ENCODE measurements around the gene PSMD2.
A peak's percentile ranks its signal among the peaks of the same experiment; 100 is the strongest.
"Not testable (repeated sequence)": the region's sequence is repeated elsewhere in the genome, so short reads cannot be mapped to it uniquely, and the experiment has no call there.

Gene PSMD2

DNA sequence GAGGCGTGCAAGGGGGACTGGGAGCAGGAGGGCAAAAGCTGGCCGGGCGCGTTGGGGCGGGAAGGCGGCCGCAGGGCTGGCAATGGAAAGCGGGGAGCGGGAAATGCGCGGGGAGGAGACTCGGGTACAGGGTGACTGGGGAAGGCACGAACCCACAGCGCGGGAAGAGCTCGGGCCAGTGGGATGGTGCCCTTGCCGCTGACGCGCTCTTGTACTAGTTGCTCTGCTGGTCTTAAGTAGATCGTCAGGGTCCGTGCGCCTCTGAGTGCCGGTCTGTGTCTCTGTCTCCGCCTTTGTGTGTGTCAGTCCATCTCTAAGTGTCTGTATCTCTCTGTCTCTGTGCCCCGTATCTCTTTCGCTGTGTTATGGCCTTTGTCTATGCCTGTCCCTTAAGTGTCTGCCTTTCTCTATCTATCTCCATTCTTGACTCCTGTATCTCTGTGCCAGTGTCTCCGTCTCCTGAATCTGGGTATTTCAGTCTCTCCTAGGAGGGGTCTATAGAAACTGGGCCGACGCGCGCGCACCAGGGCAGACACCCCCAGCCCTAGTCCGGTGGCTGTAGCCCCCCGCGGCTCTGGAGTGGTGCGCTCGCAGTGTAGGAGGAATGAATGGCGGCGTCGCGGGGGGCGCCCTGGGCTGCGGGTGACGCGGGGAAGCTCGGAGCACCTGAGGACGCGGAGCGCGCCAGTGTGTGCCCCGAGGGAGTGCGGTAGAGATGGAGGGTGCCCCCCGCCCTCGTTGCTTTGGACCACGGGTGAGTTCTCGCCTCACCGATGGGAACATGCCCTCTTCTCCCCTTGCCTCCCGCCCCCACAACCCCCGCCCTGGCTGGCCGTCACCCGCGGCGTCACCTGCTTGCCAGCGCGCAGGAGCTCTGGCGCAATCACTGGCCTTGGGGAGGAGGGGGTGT lies 36.9 kb upstream of the PSMD2 start:
- TF ChIP-seq POLR2A (IDR thresholded peaks at IDR 0.05; ENCODE audit: low read length) (no peak), GATA1 (IDR thresholded peaks at IDR 0.05; ENCODE audit: low read depth, low read length) (no peak)
- peak; percentile 27 to 33 for DNase-seq

DNA sequence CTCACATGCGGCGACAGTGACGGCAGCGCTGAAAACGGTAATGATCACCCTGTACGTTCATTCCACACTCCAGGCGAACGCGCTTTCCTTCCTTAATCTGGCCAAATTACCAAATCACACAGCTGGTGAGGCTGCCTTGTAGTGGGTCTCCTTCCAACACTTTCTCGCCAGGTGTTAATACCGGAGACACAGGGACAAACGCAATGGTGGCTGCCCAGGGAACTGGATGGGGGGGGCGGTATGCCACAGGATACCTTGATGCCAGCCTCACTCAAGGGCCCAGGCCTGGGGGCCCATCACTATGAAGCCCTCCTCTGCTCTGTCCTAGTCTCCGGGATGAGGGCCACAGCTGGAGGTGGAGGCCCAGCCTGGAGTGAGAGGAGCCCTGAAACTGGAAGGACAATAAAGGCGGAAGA lies 36.3 kb upstream of the PSMD2 start:
- TF ChIP-seq GATA1 (IDR thresholded peaks at IDR 0.05; ENCODE audit: low read depth, low read length) (no peak), POLR2A (IDR thresholded peaks at IDR 0.05; ENCODE audit: low read length) (no peak)
- no peak for DNase-seq

DNA sequence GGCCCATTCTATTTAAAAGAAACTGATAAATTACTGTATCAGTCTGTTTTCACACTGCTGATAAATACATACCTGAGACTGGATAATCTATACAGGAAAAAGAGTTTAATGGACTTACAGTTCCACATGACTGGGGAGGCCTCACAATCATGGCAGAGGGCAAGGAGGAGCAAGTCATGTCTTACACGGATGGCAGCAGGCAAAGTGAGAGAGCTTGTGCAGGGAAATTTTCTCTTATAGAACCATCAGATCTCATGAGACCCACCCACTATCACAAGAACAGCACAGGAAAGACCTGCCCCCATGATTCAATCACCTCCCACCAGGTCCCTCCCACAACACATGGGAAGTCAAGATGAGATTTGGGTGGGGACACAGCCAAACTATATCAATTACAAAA lies 31.8 kb upstream of the PSMD2 start:
- not testable (repeated sequence) for DNase-seq

DNA sequence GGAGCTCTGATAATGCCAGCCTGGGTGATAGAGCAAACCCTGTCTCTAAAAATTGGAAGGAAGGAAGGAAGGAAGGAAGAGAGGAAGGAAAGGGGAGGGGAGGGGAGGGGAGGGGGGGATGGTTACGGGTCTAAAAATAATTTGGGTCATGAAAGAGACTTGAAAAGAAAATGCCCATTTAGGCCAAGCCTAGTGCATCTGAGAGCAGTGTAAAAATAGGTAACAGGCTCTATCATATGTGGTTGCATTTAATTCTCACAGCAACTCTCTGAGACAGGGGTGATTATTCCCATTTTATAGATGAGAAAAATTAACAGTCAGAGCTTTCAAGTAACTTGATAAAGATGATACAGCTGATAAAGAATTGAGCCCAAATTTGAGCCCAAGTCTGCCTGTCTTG lies 26.8 kb upstream of the PSMD2 start:
- TF ChIP-seq POLR2A (IDR thresholded peaks at IDR 0.05; ENCODE audit: low read length): no peak
- no peak for TF ChIP-seq GATA1 (IDR thresholded peaks at IDR 0.05; ENCODE audit: low read depth, low read length)
- no peak for DNase-seq

DNA sequence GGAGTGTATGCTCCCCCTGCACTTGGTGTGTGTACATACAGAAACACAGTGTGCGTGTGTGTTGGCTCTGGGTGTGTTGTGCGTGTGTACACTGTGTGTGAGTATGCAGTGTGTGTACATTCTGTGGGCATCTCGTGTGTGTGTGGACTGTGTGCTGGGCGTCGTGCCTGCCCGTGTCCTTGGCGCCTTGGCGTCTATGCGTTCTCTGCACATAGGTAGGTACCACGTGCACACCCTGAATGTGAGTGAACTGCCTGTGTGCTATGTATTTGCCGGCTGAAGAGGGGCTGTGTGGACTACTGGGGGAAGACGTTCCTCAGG lies 23.7 kb upstream of the PSMD2 start:
- no peak for DNase-seq
- TF ChIP-seq POLR2A (IDR thresholded peaks at IDR 0.05; ENCODE audit: low read length): no peak
- TF ChIP-seq GATA1 (IDR thresholded peaks at IDR 0.05; ENCODE audit: low read depth, low read length): no peak

DNA sequence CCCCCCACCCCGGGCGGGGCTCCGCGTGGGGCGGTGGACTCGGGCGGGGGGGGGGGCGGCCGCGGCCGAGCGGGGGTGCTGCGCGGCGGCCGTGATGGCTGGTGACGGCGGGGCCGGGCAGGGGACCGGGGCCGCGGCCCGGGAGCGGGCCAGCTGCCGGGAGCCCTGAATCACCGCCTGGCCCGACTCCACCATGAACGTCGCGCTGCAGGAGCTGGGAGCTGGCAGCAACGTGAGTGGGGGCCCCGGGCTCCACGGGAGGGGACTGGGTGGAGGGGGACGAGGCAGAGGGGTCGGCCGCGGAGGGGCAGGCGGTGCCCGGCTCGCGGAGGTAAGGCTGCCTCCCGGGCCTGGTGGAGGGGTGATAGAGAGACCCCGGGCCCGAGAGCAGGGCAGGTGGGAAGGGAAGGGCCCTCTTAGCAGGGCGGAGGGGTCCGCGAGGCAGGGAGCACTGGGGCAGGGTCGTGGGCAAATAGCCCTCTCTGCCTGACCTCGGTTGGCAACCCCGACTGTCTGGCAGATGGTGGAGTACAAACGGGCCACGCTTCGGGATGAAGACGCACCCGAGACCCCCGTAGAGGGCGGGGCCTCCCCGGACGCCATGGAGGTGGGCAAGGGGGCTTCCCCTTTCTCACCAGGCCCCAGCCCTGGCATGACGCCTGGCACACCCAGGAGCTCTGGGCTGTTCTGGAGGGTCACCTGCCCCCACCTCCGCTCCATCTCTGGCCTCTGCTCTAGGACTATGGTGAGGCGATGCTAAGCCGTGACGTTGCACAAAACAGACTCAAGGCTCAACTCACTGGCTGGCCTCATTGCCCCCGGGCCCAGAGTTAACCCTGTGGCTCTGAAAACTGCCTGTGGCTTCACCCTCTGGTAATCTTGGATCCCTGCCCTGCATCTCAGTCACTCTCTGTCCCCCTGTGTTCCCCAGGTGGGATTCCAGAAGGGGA lies 22.8 kb upstream of the PSMD2 start, which contains the start of gene ECE2:
Gene ECE2, plus strand, starts transcription at position 62 of the 950 bp plus-strand sequence. Its CDS starts 132 bp downstream, at position 194.
- TF ChIP-seq POLR2A (IDR thresholded peaks at IDR 0.05; ENCODE audit: low read length) (no peak), GATA1 (IDR thresholded peaks at IDR 0.05; ENCODE audit: low read depth, low read length) (no peak)
- DNase-seq: no peak

DNA sequence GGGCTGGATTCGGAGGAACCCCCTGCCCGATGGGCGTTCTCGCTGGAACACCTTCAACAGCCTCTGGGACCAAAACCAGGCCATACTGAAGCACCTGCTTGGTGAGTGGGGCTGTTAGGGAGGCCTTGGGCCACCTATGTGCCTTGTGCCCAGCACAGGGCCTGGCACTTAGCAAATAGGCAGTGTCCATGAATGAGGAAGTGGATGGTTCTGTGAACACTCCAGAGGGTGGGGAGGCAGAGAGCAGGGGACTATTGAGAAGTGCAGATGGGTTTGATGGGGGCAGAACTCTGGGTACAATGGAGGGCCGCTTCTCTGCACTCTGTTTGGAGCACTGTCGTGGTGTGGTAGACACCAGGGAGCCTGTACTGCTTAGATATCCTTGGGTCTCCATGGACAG lies 21.7 kb upstream of the PSMD2 start:
- TF ChIP-seq POLR2A (IDR thresholded peaks at IDR 0.05; ENCODE audit: low read length) (no peak), GATA1 (IDR thresholded peaks at IDR 0.05; ENCODE audit: low read depth, low read length) (no peak)
- no peak for DNase-seq

DNA sequence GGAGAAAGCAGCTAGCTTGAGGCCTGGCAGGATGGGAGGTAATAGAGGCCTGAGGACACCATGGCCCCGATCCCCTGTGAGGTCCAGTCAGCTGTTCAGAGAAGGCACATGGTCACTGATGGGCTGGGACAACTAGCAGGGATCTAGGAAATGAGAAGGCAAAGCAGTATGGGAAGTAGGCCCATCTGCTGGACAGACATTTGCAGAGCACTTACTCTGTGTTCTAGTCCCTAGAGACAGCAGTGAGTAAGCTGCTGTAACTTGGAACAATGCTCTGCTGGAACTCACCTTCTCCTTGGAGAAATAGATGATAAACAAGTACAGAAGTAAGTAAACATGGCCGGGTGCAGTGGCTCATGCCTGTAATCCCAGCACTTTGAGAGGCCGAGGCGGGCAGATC lies 16.1 kb upstream of the PSMD2 start:
- TF ChIP-seq GATA1 (IDR thresholded peaks at IDR 0.05; ENCODE audit: low read depth, low read length): no peak
- no peak for TF ChIP-seq POLR2A (IDR thresholded peaks at IDR 0.05; ENCODE audit: low read length)
- no peak for DNase-seq

DNA sequence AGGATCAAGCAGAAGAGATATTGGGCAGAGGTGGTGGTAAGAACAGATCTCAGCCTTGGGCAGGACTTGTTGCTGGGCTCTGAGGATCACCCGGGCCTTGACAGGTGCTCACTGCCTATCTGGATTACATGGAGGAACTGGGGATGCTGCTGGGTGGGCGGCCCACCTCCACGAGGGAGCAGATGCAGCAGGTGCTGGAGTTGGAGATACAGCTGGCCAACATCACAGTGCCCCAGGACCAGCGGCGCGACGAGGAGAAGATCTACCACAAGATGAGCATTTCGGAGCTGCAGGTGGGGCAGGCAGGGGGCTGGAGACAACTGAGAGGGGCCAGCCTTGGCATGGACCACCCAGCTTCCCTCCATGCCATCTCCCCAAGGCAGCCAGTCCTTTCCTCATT lies 15.4 kb upstream of the PSMD2 start:
- TF ChIP-seq GATA1 (IDR thresholded peaks at IDR 0.05; ENCODE audit: low read depth, low read length) (no peak), POLR2A (IDR thresholded peaks at IDR 0.05; ENCODE audit: low read length) (no peak)
- DNase-seq: no peak

DNA sequence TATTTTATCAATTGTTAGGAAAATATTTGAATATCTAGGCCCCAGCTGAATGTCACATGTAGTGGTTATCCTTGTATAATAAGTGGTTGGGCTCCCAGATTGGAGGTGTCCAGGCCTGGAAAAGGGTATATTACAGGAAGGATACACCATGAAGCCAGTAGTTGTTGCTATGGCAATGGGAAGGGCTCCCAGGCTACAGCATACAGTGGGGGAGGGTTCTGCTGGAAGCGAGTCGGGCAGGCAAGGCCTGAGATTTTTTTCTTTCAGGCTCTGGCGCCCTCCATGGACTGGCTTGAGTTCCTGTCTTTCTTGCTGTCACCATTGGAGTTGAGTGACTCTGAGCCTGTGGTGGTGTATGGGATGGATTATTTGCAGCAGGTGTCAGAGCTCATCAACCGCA lies 14.3 kb upstream of the PSMD2 start:
- DNase-seq: peak; percentile 30 to 38
- no peak for TF ChIP-seq POLR2A (IDR thresholded peaks at IDR 0.05; ENCODE audit: low read length)
- no peak for TF ChIP-seq GATA1 (IDR thresholded peaks at IDR 0.05; ENCODE audit: low read depth, low read length)

DNA sequence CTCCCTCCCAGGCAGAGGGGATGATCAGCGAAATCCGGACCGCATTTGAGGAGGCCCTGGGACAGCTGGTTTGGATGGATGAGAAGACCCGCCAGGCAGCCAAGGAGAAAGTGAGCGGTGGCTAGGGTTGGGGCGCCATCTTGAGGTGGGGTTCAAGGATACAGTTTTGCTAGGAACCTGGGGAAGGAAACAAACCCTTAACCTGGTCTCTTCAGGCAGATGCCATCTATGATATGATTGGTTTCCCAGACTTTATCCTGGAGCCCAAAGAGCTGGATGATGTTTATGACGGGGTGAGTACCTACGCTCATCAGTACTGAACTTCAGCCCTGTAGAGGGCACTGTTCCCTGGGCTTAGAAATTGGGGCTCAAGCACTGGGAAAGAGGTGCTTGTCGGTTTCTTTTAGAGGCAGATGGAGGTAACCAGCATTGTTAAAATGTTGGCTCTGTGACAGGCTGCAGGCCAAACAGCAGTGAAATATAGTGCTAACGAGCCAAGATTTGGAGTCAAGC lies 9.6 kb upstream of the PSMD2 start:
- TF ChIP-seq POLR2A (IDR thresholded peaks at IDR 0.05; ENCODE audit: low read length) (no peak), GATA1 (IDR thresholded peaks at IDR 0.05; ENCODE audit: low read depth, low read length) (no peak)
- DNase-seq: peak; percentile 58 to 79

DNA sequence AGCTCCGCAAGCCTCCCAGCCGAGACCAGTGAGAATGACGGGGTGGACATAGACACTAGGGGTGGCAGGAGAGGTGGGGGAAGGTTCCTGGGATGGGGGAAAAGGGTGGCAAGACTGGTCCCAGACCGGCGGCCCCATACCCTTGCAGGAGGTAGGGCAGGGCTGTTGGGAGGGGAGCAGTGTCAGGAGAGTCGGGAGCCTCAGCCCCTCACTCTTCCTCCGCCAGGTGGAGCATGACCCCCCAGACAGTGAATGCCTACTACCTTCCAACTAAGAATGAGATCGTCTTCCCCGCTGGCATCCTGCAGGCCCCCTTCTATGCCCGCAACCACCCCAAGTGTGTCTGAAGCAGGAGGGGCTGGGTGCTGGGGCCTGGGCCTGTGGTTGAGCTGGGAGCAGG lies 8.7 kb upstream of the PSMD2 start:
- TF ChIP-seq GATA1 (IDR thresholded peaks at IDR 0.05; ENCODE audit: low read depth, low read length): no peak
- TF ChIP-seq POLR2A (IDR thresholded peaks at IDR 0.05; ENCODE audit: low read length): no peak
- DNase-seq: no peak

DNA sequence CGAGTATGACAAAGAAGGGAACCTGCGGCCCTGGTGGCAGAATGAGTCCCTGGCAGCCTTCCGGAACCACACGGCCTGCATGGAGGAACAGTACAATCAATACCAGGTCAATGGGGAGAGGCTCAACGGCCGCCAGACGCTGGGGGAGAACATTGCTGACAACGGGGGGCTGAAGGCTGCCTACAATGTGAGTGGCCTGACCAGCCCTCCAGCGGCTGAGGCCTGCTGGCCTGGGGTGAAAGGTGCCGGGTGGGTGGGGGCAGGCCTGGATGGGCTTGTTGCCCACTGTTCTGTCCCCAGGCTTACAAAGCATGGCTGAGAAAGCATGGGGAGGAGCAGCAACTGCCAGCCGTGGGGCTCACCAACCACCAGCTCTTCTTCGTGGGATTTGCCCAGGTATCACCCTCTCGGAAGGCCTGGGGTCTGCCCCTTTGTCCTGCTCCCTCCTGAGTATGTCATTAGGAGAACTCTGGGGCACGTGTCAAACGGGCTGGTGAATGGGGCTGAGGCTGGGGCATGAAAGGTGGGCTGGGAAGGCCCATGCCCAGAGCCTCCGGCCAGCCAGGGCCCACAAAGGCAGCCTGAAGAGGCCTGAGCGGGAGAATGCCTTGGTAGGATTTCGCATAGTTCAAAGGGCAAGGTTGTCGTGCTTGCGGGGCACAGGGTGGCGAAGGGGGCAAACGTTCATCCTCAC lies 7.8 kb upstream of the PSMD2 start:
- DNase-seq: no peak
- TF ChIP-seq GATA1 (IDR thresholded peaks at IDR 0.05; ENCODE audit: low read depth, low read length): no peak
- TF ChIP-seq POLR2A (IDR thresholded peaks at IDR 0.05; ENCODE audit: low read length): no peak
